T-helper 17 cell (primary cell): ENCODE results near the gene UNC13B. TPM values are rescaled to one million over a fixed set of nuclear protein-coding genes. Genes with fewer than 3 reads are reported as not detected.
"Not testable (repeated sequence)": the region's sequence is repeated elsewhere in the genome, so short reads cannot be mapped to it uniquely, and the experiment has no call there.

Source experiments
- ATAC-seq: fragments of 150-1000 bp; cut with Tn5 transposase; 2 replicates; pipeline ENCODE4 v1.10.0; 2021; ENCODE audit warnings: mild to moderate bottlenecking, moderate library complexity
- DNase-seq, 3 donors: peaks; one replicate each; pipeline versions ENCODE4 v3.0.0 to v3.0.0-alpha.2; 2020 to 2021
- H3K9me3 ChIP-seq: one replicate; pipeline ENCODE4 v1.7.0; 2013; ENCODE audit warnings: low read length, mild to moderate bottlenecking; ENCODE audit not compliant: control insufficient read depth, poor library complexity, severe bottlenecking
- H3K27ac Mint-ChIP-seq: one replicate; pipeline ENCODE4 v1.8.0; 2022; ENCODE audit warnings: mild to moderate bottlenecking, moderate library complexity, mixed read lengths
- H3K27me3 Mint-ChIP-seq: one replicate; pipeline ENCODE4 v1.8.0; 2022; ENCODE audit warnings: mixed read lengths
- H3K36me3 Mint-ChIP-seq: one replicate; pipeline ENCODE4 v1.8.0; 2022; ENCODE audit warnings: low read depth, mixed read lengths
- H3K4me1 Mint-ChIP-seq: one replicate; pipeline ENCODE4 v1.8.0; 2022; ENCODE audit warnings: mild to moderate bottlenecking, mixed read lengths
- H3K4me3 Mint-ChIP-seq: one replicate; pipeline ENCODE4 v1.8.0; 2022; ENCODE audit warnings: mild to moderate bottlenecking, moderate library complexity, mixed read lengths
- total RNA-seq, 4 donors: library from RNA in 2 of 4; stranded (reverse) in 2 of 4; gene quantifications; one replicate each; pipeline ENCODE4 v1.2.3 and lab custom pipeline; 2022 to 2026

UNC13B gene
- total RNA-seq, 2 donors from 2014 or later = 0.50 to 0.99 TPM

DNA sequence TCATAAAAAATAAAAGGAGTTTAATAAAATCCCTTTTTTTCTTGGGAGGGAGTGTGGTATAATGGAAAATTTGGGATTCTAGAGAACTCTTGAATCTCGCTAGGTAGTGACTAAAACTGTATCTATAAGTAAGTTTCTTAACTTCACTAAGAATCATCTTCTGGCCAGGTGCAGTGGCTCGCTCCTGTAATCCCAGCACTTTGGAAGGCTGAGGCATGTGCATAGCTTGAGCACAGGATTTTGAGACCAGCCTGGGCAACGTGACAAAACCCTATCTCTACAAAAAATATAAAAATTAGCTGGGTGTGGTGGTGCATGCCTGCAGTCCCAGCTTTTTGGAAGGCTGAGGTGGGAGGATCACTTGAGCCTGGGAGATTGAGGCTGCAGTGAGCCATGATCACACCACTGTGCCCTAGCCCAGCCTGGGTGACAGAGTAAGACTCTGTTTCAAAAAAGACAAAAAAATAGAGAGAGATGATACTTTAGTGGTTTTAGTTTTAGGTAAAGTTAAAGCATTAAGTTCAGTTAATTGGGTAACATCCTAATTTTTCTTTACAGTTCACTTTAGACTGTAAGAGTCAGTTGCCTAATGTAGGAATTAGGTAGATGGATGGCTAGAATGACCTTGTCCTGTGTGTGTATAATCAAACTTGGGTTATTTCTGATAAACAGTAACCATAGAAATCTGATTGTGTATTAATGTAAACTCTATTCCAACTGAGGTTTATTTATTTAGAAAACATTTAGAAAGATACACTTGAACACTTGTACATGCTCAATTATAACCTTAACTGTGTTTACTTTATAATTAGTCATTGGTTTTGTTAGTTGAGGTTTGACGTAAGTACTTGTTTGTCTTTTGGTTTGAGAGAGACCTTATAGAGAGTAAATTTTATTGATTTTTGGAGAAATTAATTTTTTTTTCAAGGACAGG lies 17.8 kb downstream of the UNC13B start:
- Mint-ChIP-seq H3K27ac (no peak overlapping the region), H3K4me1 (no peaks in the 10 kb centered on the region), H3K27me3 (peaks cover 5% of the 10 kb centered on the region), H3K4me3 (no peak overlapping the region), H3K36me3 (peaks cover 5% of the 10 kb centered on the region)
- DNase-seq (no peak), ATAC-seq (no peak)
- H3K9me3 ChIP-seq = no peaks in the 10 kb centered on the region

DNA sequence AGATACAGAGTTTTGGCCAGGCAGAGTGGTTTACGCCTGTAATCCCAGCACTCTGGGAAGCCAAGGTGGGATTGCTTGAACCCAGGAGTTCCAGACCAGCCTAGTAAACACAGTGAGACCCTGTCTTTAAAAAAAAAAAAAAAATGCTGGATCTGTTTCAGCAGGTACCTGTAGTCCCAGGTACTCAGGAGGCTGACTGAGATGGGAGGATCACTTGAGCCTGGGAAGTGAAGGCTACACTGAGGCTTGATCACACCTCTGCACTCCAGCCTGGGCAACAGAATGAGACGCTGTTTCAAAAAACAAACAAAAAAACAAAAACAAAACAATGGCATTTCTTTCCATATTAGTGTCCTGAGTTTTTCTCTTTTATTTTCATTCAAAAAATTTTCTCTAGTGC lies 19.0 kb downstream of the UNC13B start:
- ATAC-seq (no peak), DNase-seq (no peak)
- Mint-ChIP-seq H3K27me3 (no peaks in the 10 kb centered on the region), H3K4me3 (no peak overlapping the region), H3K4me1 (no peaks in the 10 kb centered on the region), H3K27ac (no peak overlapping the region), H3K36me3 (peaks cover 2% of the 10 kb centered on the region)
- H3K9me3 ChIP-seq = no peaks in the 10 kb centered on the region

DNA sequence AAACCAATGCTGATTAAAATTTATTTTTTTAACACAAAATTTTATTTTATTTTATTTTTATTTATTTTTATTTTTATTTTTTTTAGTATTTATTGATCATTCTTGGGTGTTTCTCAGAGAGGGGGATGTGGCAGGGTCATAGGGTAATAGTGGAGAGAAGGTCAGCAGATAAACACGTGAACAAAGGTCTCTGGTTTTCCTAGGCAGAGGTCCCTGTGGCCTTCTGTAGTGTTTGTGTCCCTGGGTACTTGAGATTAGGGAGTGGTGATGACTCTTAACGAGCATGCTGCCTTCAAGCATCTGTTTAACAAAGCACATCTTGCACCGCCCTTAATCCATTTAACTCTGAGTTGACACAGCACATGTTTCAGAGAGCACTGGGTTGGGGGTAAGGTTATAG lies 20.6 kb downstream of the UNC13B start:
- H3K9me3 ChIP-seq, H3K4me1 Mint-ChIP-seq, H3K27me3 Mint-ChIP-seq, H3K27ac Mint-ChIP-seq, H3K4me3 Mint-ChIP-seq, H3K36me3 Mint-ChIP-seq, ATAC-seq, DNase-seq: not testable (repeated sequence)

DNA sequence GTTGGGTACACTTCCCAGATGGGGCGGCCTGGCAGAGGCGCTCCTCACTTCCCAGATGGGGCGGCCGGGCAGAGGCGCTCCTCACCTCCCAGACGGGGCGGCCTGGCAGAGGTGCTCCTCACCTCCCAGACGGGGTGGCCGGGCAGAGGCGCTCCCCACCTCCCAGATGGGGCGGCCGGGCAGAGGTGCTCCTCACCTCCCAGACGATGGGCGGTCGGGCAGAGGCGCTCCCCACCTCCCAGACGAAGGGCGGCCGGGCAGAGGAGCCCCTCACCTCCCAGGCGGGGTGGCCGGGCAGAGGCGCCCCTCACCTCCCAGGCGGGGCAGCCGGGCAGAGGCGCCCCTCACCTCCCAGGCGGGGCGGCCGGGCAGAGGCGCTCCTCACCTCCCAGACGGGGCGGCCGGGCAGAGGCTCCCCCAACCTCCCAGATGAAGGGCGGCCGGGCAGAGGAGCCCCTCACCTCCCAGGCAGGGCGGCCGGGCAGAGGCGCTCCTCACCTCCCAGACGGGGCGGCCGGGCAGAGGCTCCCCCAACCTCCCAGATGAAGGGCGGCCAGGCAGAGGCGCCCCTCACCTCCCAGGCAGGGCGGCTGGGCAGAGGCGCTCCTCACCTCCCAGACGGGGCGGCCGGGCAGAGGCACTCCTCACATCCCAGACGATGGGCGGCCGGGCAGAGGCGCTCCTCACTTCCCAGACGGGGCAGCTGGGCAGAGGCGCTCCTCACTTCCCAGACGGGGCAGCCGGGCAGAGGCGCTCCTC lies 21.4 kb downstream of the UNC13B start:
- H3K27me3 Mint-ChIP-seq, H3K4me3 Mint-ChIP-seq, H3K4me1 Mint-ChIP-seq, ATAC-seq, H3K27ac Mint-ChIP-seq, DNase-seq, H3K9me3 ChIP-seq, H3K36me3 Mint-ChIP-seq: not testable (repeated sequence)

- not testable (repeated sequence) for H3K27me3 Mint-ChIP-seq, H3K36me3 Mint-ChIP-seq, DNase-seq, H3K9me3 ChIP-seq, H3K27ac Mint-ChIP-seq, H3K4me3 Mint-ChIP-seq, ATAC-seq, H3K4me1 Mint-ChIP-seq
Observed at GRCh38 chr9:35183755-35184480, 22.1 kb downstream of the UNC13B start.

DNA sequence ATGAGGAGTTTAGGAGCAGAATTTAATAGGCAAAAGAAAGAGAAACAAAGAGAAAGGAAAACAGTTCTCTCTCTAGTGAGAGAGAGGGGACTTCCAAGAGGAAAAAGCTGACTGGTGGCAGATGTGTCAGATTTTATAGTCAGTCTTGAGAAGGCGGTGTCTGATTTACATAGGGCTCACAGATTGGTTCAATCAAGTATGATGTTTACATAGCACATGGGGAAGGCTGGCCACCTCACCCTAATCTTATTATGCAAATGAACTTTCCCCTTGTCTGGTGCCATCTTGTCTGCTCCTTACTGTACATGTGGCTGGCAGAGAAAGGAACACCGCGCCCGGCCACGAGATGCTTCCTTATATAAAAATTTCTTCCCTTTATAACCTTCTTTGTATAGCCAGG lies 24.7 kb downstream of the UNC13B start:
- no peaks in the 10 kb centered on the region for H3K9me3 ChIP-seq
- Mint-ChIP-seq H3K4me3 (no peak overlapping the region), H3K4me1 (no peaks in the 10 kb centered on the region), H3K27me3 (no peaks in the 10 kb centered on the region), H3K27ac (no peak overlapping the region), H3K36me3 (peaks cover 2% of the 10 kb centered on the region)
- DNase-seq (no peak), ATAC-seq (no peak)

GRCh38 chr9:35190203-35190602 lies 28.4 kb downstream of the UNC13B start:
- Mint-ChIP-seq H3K27ac (no peak overlapping the region), H3K27me3 (no peaks in the 10 kb centered on the region), H3K36me3 (no peaks in the 10 kb centered on the region), H3K4me1 (no peaks in the 10 kb centered on the region), H3K4me3 (no peak overlapping the region)
- no peak for DNase-seq
- no peak for ATAC-seq
- H3K9me3 ChIP-seq = no peaks in the 10 kb centered on the region

DNA sequence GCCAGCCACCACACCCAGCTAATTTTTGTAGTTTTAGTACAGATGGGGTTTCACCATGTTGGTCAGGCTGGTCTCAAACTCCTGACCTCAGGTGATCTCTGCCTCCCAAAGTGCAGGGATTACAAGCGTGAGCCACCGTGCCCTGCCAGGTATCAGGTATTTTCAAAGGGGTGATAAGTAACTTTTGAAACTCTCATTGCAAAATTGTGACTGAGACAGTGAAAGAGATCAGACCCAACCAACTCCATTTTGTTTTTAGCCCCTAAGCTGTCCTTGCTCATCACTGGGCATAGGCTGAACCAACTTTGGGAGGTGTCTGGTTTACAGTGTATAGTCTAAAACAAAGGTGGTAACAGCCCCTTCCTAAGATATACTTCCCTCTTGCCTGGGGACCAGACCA lies 29.3 kb downstream of the UNC13B start:
- no peaks in the 10 kb centered on the region for H3K36me3 Mint-ChIP-seq
- H3K27ac Mint-ChIP-seq = no peak overlapping the region
- H3K4me1 Mint-ChIP-seq = no peaks in the 10 kb centered on the region
- DNase-seq (no peak), ATAC-seq (no peak)
- H3K27me3 Mint-ChIP-seq = no peaks in the 10 kb centered on the region
- H3K9me3 ChIP-seq = no peaks in the 10 kb centered on the region
- H3K4me3 Mint-ChIP-seq = no peak overlapping the region

GRCh38 chr9:35193762-35194161 lies 32.0 kb downstream of the UNC13B start:
- no peak overlapping the region for H3K27ac Mint-ChIP-seq
- no peaks in the 10 kb centered on the region for H3K9me3 ChIP-seq
- H3K4me1 Mint-ChIP-seq = no peaks in the 10 kb centered on the region
- H3K4me3 Mint-ChIP-seq = no peak overlapping the region
- no peak for DNase-seq
- H3K36me3 Mint-ChIP-seq = no peaks in the 10 kb centered on the region
- no peak for ATAC-seq
- H3K27me3 Mint-ChIP-seq = no peaks in the 10 kb centered on the region

DNA sequence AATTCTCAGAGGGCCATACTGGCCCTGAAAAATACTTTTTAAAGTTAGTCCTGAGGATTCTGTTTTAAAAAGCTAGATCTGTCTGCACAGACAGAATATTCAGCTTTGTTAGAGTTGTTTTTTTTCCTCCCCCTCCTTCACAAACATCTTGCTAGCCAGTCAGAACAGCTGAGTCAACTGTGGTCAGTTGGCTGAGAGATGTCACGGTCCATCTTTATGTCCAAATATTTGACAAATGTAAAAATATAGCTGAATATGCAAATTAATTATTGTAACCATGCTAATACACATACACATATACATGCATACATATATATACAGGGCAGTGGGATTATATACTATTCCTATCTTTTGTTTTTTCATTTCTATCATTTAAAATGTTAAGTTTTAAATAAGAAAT lies 33.9 kb downstream of the UNC13B start:
- H3K9me3 ChIP-seq = no peaks in the 10 kb centered on the region
- ATAC-seq (no peak), DNase-seq (no peak)
- H3K36me3 Mint-ChIP-seq = no peaks in the 10 kb centered on the region
- H3K4me1 Mint-ChIP-seq = no peaks in the 10 kb centered on the region
- no peak overlapping the region for H3K4me3 Mint-ChIP-seq
- no peak overlapping the region for H3K27ac Mint-ChIP-seq
- H3K27me3 Mint-ChIP-seq = no peaks in the 10 kb centered on the region

DNA sequence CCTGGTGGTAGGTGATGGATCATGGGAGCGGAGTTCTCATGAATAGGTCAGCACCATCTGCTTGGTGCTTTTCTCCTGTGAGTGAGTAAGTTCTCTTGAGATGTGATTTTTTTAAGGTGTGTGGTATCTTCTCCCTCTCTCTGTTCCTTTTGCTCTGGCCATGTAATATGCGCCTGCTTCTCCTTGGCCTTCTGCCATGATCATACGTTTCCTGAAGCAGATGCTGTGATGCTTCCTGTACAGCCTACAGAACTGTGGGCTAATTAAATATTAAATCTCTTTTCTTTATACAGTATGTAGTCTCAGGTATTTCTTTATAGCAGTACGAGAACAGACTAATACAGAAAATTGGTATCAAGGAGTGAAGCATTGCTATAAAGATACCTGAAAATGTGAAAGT lies 36.4 kb downstream of the UNC13B start:
- no peaks in the 10 kb centered on the region for H3K27me3 Mint-ChIP-seq

GRCh38 chr9:35203528-35203927 lies 41.7 kb downstream of the UNC13B start:
- H3K27me3 Mint-ChIP-seq = no peaks in the 10 kb centered on the region
- H3K9me3 ChIP-seq = peaks cover 3% of the 10 kb centered on the region
- H3K4me3 Mint-ChIP-seq = no peak overlapping the region
- no peaks in the 10 kb centered on the region for H3K4me1 Mint-ChIP-seq
- peaks cover 2% of the 10 kb centered on the region for H3K36me3 Mint-ChIP-seq
- H3K27ac Mint-ChIP-seq = no peak overlapping the region
- DNase-seq (no peak), ATAC-seq (no peak)

More for the DNA sequence above, 36.4 kb downstream of the UNC13B start:
- ATAC-seq (no peak), DNase-seq (no peak)
- no peak overlapping the region for H3K27ac Mint-ChIP-seq
- H3K4me1 Mint-ChIP-seq = no peaks in the 10 kb centered on the region
- no peaks in the 10 kb centered on the region for H3K36me3 Mint-ChIP-seq
- no peak overlapping the region for H3K4me3 Mint-ChIP-seq
- H3K9me3 ChIP-seq = no peaks in the 10 kb centered on the region

- ATAC-seq = no peak
- Mint-ChIP-seq H3K36me3 (peaks cover 2% of the 10 kb centered on the region), H3K27ac (no peak overlapping the region), H3K4me3 (no peak overlapping the region), H3K4me1 (no peaks in the 10 kb centered on the region), H3K27me3 (no peaks in the 10 kb centered on the region)
- no peak for DNase-seq
- peaks cover 3% of the 10 kb centered on the region for H3K9me3 ChIP-seq
Observed at GRCh38 chr9:35205340-35205739, 43.5 kb downstream of the UNC13B start.
